Transverse colon (tissue), 4 donors: Measurements from ENCODE around the gene TCERG1L.

ENCODE experiments used
- CTCF ChIP-seq, 5 experiments: fragments of 200-600 bp in 3 of 5; fragments of 450-650 bp in 2 of 5; sonication (generic) in 3 of 5; IDR thresholded peaks; 1 replicate in 2 of 5; 2 replicates in 3 of 5; pipeline ENCODE4 v1.5.1; 2016 to 2017; ENCODE audit warnings: antibody characterized with exemption in 5 of 5, inconsistent platforms in 3 of 5, mild to moderate bottlenecking in 2 of 5, moderate library complexity in 1 of 5
- EP300 ChIP-seq: sonication (generic); formaldehyde crosslinking; IDR thresholded peaks from one replicate; pipeline ENCODE4 v1.6.1; 2017; ENCODE audit warnings: antibody characterized with exemption, low read depth
- POLR2A ChIP-seq: fragments of 450-650 bp; IDR thresholded peaks from one replicate; pipeline ENCODE4 v1.6.1; 2016; ENCODE audit warnings: antibody characterized with exemption, mild to moderate bottlenecking, moderate library complexity
- POLR2AphosphoS5 ChIP-seq, 3 donors: sonication (generic); formaldehyde crosslinking; IDR thresholded peaks; one replicate each; pipeline ENCODE4 v1.6.1; 2016; ENCODE audit warnings: antibody characterized with exemption in 3 of 3

GRCh38 chr10:131216681-131217230 lies 94.8 kb downstream of the TCERG1L start:
- no peak for TF ChIP-seq CTCF (IDR thresholded peaks at IDR 0.05)
- no peak for TF ChIP-seq POLR2A
- TF ChIP-seq POLR2AphosphoS5 (IDR thresholded peaks at IDR 0.05) = no peak
- TF ChIP-seq EP300 = no peak
